AG04450 (cell line): ENCODE results near the gene ADARB2. TPM values are rescaled to one million over a fixed set of nuclear protein-coding genes. Genes with fewer than 3 reads are reported as not detected.

Experiments used
- CTCF ChIA-PET: fragments of 300-600, 350-600 bp; formaldehyde crosslinking; extraction: SDS; loops from one replicate; lab custom pipeline; 2022; ENCODE audit warnings: antibody characterized with exemption, inconsistent platforms; lab: Charles Lee
- POLR2A ChIA-PET: fragments of 350-600 bp; formaldehyde crosslinking; extraction: SDS; loops from one replicate; lab custom pipeline; 2021; ENCODE audit warnings: antibody characterized with exemption, inconsistent platforms; lab: Yijun Ruan, JAX
- DNase-seq: peaks from one replicate; pipeline ENCODE4 v3.0.0-alpha.2; 2011; ENCODE audit warnings: low read depth, low spot score
- H3K27ac ChIP-seq: one replicate; pipeline ENCODE4 v1.5.1; 2012; ENCODE audit warnings: low read depth, low read length, control low read depth
- H3K27me3 ChIP-seq: one replicate; pipeline ENCODE4 v1.6.0; 2012; ENCODE audit warnings: low read length; ENCODE audit not compliant: control insufficient read depth, insufficient read depth
- H3K4me3 ChIP-seq: 2 replicates; pipeline ENCODE4 v1.5.1; 2011; ENCODE audit warnings: mild to moderate bottlenecking, low read depth, low read length, control low read depth
- H3K9me3 ChIP-seq: 2 replicates; pipeline ENCODE4 v1.5.1; 2012; ENCODE audit warnings: low read length; ENCODE audit not compliant: control insufficient read depth, insufficient read depth
- CTCF ChIP-seq: IDR thresholded peaks from 2 replicates; pipeline ENCODE4 v1.5.1; 2011; ENCODE audit warnings: low read depth, low read length, control low read depth, inconsistent platforms
- polyA plus RNA-seq: library from polyadenylated mRNA; depleted of rRNA; stranded (reverse); fragments of >200 nt; gene quantifications from 2 replicates; pipeline ENCODE4 v1.2.3, GENCODE V29; 2011

The ADARB2 gene
- polyA plus RNA-seq, 1 experiment: not detected

GRCh38 chr10:1744524-1744923 is 7.2 kb upstream of the ADARB2 start:
- Histone ChIP-seq H3K27ac (no peak overlapping the region), H3K27me3 (no peaks in the 10 kb centered on the region), H3K9me3 (peaks cover 55% of the 10 kb centered on the region), H3K4me3 (no peak overlapping the region)
- no peak for TF ChIP-seq CTCF
- ChIA-PET POLR2A (no interaction called here), CTCF (no interaction called here)
- DNase-seq: no peak

GRCh38 chr10:1743141-1743540 is 5.8 kb upstream of the ADARB2 start:
- TF ChIP-seq CTCF: no peak
- ChIA-PET CTCF (no interaction called here), POLR2A (no interaction called here)
- Histone ChIP-seq H3K27ac (no peak overlapping the region), H3K27me3 (no peaks in the 10 kb centered on the region), H3K4me3 (no peak overlapping the region), H3K9me3 (peaks cover 51% of the 10 kb centered on the region)
- no peak for DNase-seq

- ChIA-PET POLR2A (no interaction called here), CTCF (no interaction called here)
- no peak for TF ChIP-seq CTCF
- Histone ChIP-seq H3K9me3 (peaks cover 56% of the 10 kb centered on the region), H3K27me3 (no peaks in the 10 kb centered on the region), H3K4me3 (no peak overlapping the region), H3K27ac (no peak overlapping the region)
- no peak for DNase-seq
Observed at GRCh38 chr10:1741450-1741849, 4.1 kb upstream of the ADARB2 start.

GRCh38 chr10:1739751-1740150 is 2.4 kb upstream of the ADARB2 start:
- CTCF ChIA-PET: no interaction called here
- Histone ChIP-seq H3K27me3 (no peaks in the 10 kb centered on the region), H3K27ac (no peak overlapping the region), H3K4me3 (no peak overlapping the region), H3K9me3 (peaks cover 47% of the 10 kb centered on the region)
- no peak for TF ChIP-seq CTCF
- POLR2A ChIA-PET: no interaction called here
- DNase-seq: no peak

- POLR2A ChIA-PET: no interaction called here
- DNase-seq: no peak
- Histone ChIP-seq H3K9me3 (peaks cover 39% of the 10 kb centered on the region), H3K27me3 (no peaks in the 10 kb centered on the region), H3K4me3 (no peak overlapping the region), H3K27ac (no peak overlapping the region)
- TF ChIP-seq CTCF: no peak
- CTCF ChIA-PET: no interaction called here
Observed at GRCh38 chr10:1738950-1739349, 1.6 kb upstream of the ADARB2 start.
